Pancreas (tissue), 10 donors: ENCODE measurements around the gene FN3KRP. TPM values are rescaled to one million over a fixed set of nuclear protein-coding genes. Genes with fewer than 3 reads are reported as not detected.

ENCODE experiments used
- ATAC-seq, 4 donors: fragments of 200-7000 bp; cut with Tn5 transposase; one replicate each; pipeline versions ENCODE4 v1.8.0 to v1.9.1; 2020; ENCODE audit warnings: mild to moderate bottlenecking in 4 of 4, moderate library complexity in 4 of 4
- DNase-seq, 6 donors: peaks; one replicate each; pipeline ENCODE4 v3.0.0-alpha.2; 2020
- FAIRE-seq: peaks from 2 replicates; lab custom pipeline; 2012; peaks lifted over from hg19 to GRCh38; lab: Jason Lieb, UNC
- H3K27ac ChIP-seq, 4 donors: fragments of 200-600 bp; sonication (generic); 1 replicate in 3 of 4; 2 replicates in 1 of 4; pipeline versions ENCODE4 v1.5.0 to v1.8.0; 2020
- H3K27me3 ChIP-seq, 4 donors: fragments of 200-600 bp; one replicate each; pipeline ENCODE4 v1.8.0; 2021
- H3K36me3 ChIP-seq, 3 donors: fragments of 200-600 bp; sonication (generic) in 1 of 3; one replicate each; pipeline versions ENCODE4 v1.5.0 to v1.8.0; 2020 to 2021
- H3K4me1 ChIP-seq, 3 donors: fragments of 200-600 bp; one replicate each; pipeline ENCODE4 v1.8.0; 2021
- H3K4me3 ChIP-seq, 4 donors: fragments of 200-600 bp; sonication (generic) in 2 of 4; one replicate each; pipeline versions ENCODE4 v1.5.0 to v1.8.0; 2020 to 2021
- H3K9me3 ChIP-seq, 4 donors: fragments of 200-600 bp; one replicate each; pipeline ENCODE4 v1.8.0; 2021
- WGBS, 2 donors: extraction: QIAGEN DNeasy Blood & Tissue Kit; methylation state at CpG; one replicate each; pipeline ENCODE4 v1.1.7; 2013; 5-methylcytosine and 5-hydroxymethylcytosine counted together
- intact Hi-C, 3 donors: fragments of 100-400 bp; cut with DNase I; formaldehyde crosslinking; loops; one replicate each; pipeline versions ENCODE4 v1.11.1 to v1.14.2; 2022
- polyA plus RNA-seq, 2 donors: library from polyadenylated mRNA; stranded (reverse); fragments of 200-250 nt; gene quantifications; one replicate each; pipeline ENCODE4 v1.2.3, GENCODE V29; 2013
- total RNA-seq, 6 donors: library from RNA; stranded (reverse); fragmentation: NEBNext Ultra II Directional in 4 of 6; extraction: Animal tissue kit (Norgen Biotek cat#: 25700) in 4 of 6; gene quantifications; one replicate each; pipeline versions ENCODE4 v1.2.1 to v1.2.4, GENCODE V29; 2021 to 2023
- TF ChIP-seq, protein P1 (sequence below), 4 donors: fragments of 200-600 bp; sonication (generic) in 3 of 4; IDR thresholded peaks; one replicate each; pipeline versions ENCODE4 v1.5.0 to v1.8.0; 2021; ENCODE audit warnings: antibody characterized with exemption in 4 of 4
- donor health status: healthy with polysubstance abuse.
- donor health status: DM: no; HTN: no; CAD: no; lungs with moderate emphysema.
- donor health status: DM: no; HTN: no; CAD: no.
- donor health status: control.
- donor health status: control.
- donor health status: Bipolar disorder and iron deficiency.
- donor health status: DM: yes; HTN: yes; CAD: no.
- donor health status: DM: no; HTN: no; CAD: no.
- donor health status: DM: no; HTN: no; CAD: no.
- donor health status: DM: yes; HTN: yes; CAD: no.

The FN3KRP gene
- total and polyA plus RNA-seq, 8 donors = 9.3 to 23.1 (median 13.4) TPM

DNA sequence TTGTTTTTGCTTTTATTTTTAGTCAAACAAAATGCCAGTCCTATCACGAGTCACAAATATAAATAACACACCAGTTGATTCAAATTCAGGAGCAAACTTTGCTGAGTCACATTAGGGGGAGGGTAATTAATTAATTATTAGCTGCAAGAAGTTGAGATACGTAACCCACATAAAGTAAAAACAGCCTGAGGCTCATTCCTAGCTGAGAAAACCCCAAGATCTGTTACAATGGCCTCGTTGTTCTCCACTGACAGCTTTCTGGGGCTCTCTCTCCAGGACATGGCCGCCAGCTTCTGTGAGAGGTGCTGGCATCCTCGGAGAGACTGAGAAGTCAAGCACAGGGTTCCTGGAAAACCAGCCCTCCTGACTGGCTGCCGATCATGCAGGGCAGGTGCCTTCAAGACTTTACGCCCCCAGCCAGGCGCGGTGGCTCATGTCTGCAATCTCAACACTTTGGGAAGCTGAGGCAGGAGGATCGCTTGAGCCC lies 29.1 kb upstream of the FN3KRP start:
- no peaks in the 10 kb centered on the region for H3K27me3 ChIP-seq
- no peaks in the 10 kb centered on the region for H3K9me3 ChIP-seq
- DNase-seq = peak in 1 of 6 donors; percentile 32
- peaks cover 3 to 4% (median 3%) of the 10 kb centered on the region in 3 donors for H3K4me1 ChIP-seq
- peak; percentile 19 to 70 (median 59) for ATAC-seq
- WGBS, 2 donors = 52 to 57% methylated on average over 10 of the region's 10 CpGs
- intact Hi-C loops = no loop called here
- no peaks in the 10 kb centered on the region for H3K36me3 ChIP-seq
- no peak for FAIRE-seq
- H3K4me3 ChIP-seq = no peak overlapping the region
- TF ChIP-seq, protein P1, sequence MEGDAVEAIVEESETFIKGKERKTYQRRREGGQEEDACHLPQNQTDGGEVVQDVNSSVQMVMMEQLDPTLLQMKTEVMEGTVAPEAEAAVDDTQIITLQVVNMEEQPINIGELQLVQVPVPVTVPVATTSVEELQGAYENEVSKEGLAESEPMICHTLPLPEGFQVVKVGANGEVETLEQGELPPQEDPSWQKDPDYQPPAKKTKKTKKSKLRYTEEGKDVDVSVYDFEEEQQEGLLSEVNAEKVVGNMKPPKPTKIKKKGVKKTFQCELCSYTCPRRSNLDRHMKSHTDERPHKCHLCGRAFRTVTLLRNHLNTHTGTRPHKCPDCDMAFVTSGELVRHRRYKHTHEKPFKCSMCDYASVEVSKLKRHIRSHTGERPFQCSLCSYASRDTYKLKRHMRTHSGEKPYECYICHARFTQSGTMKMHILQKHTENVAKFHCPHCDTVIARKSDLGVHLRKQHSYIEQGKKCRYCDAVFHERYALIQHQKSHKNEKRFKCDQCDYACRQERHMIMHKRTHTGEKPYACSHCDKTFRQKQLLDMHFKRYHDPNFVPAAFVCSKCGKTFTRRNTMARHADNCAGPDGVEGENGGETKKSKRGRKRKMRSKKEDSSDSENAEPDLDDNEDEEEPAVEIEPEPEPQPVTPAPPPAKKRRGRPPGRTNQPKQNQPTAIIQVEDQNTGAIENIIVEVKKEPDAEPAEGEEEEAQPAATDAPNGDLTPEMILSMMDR (IDR thresholded peaks at IDR 0.05) = no peak
- peak overlapping the region in 3 of 4 donors; percentile 10 to 72 (median 59) for H3K27ac ChIP-seq

GRCh38 chr17:82687871-82688270 lies 28.6 kb upstream of the FN3KRP start:
- no peak for FAIRE-seq
- H3K9me3 ChIP-seq = no peaks in the 10 kb centered on the region
- H3K4me3 ChIP-seq = no peak overlapping the region
- peaks cover 3 to 4% (median 3%) of the 10 kb centered on the region in 3 donors for H3K4me1 ChIP-seq
- peak in 1 of 6 donors; percentile 11 for DNase-seq
- no peaks in the 10 kb centered on the region for H3K36me3 ChIP-seq
- H3K27ac ChIP-seq = peak overlapping the region in 3 of 4 donors; percentile 10 to 72 (median 59)
- ATAC-seq = no peak
- WGBS, 2 donors = 84 to 96% methylated on average over 9 of the region's 9 CpGs
- TF ChIP-seq, protein P1 (IDR thresholded peaks at IDR 0.05) = no peak
- no peaks in the 10 kb centered on the region for H3K27me3 ChIP-seq
- intact Hi-C loops = no loop called here

GRCh38 chr17:82689077-82689476 lies 27.4 kb upstream of the FN3KRP start:
- no peaks in the 10 kb centered on the region for H3K27me3 ChIP-seq
- 90 to 92% methylated on average over 8 of the region's 8 CpGs for WGBS, 2 donors
- no peak for FAIRE-seq
- H3K36me3 ChIP-seq = no peaks in the 10 kb centered on the region
- H3K9me3 ChIP-seq = no peaks in the 10 kb centered on the region
- DNase-seq = peak in 1 of 6 donors; percentile 43
- peaks cover 3 to 4% (median 3%) of the 10 kb centered on the region in 3 donors for H3K4me1 ChIP-seq
- intact Hi-C loops = no loop called here
- H3K27ac ChIP-seq = no peak overlapping the region
- no peak overlapping the region for H3K4me3 ChIP-seq
- TF ChIP-seq, protein P1 (IDR thresholded peaks at IDR 0.05) = no peak
- no peak for ATAC-seq

GRCh38 chr17:82690786-82691489 lies 25.6 kb upstream of the FN3KRP start:
- intact Hi-C loops = no loop called here
- peaks cover 0 to 4% (median 0%) of the 10 kb centered on the region in 3 donors for H3K4me1 ChIP-seq
- TF ChIP-seq, protein P1 (IDR thresholded peaks at IDR 0.05) = no peak
- no peaks in the 10 kb centered on the region for H3K36me3 ChIP-seq
- ATAC-seq (no peak), FAIRE-seq (no peak), DNase-seq (peak in 1 of 6 donors; percentile 41)
- no peak overlapping the region for H3K4me3 ChIP-seq
- no peaks in the 10 kb centered on the region for H3K27me3 ChIP-seq
- 85 to 90% methylated on average over 18 of the region's 18 CpGs for WGBS, 2 donors
- no peak overlapping the region for H3K27ac ChIP-seq
- no peaks in the 10 kb centered on the region for H3K9me3 ChIP-seq

- Histone ChIP-seq H3K4me3 (no peak overlapping the region), H3K27ac (no peak overlapping the region), H3K4me1 (peaks cover 0 to 4% (median 0%) of the 10 kb centered on the region in 3 donors), H3K9me3 (no peaks in the 10 kb centered on the region), H3K36me3 (no peaks in the 10 kb centered on the region), H3K27me3 (no peaks in the 10 kb centered on the region)
- TF ChIP-seq, protein P1 (IDR thresholded peaks at IDR 0.05) = no peak
- intact Hi-C loops = no loop called here
- FAIRE-seq (no peak), ATAC-seq (no peak), DNase-seq (peak in 1 of 6 donors; percentile 35)
- 95 to 96% methylated on average over 14 of the region's 17 CpGs for WGBS, 2 donors
These were observed 24.8 kb upstream of the FN3KRP start for GRCh38 chr17:82691714-82692113.
